ENCODE data around the gene S100Z.

S100Z gene

GRCh38 chr5:76859591-76860247, 9.9 kb downstream of the S100Z start:
- DNase-seq, result no peak
- in situ Hi-C loops (cut with HindIII; ENCODE audit: low pct_ligation_motif_present, low sequenced_read_pairs), result no loop called here
- Histone ChIP-seq H3K27ac (no peak overlapping the region), H3K27me3 (replicated peaks) (no peaks in the 10 kb centered on the region), H3K4me3 (ENCODE audit: low read depth, low read length) (no peak overlapping the region), H3K36me3 (replicated peaks) (no peaks in the 10 kb centered on the region)
- TF ChIP-seq CTCF (IDR thresholded peaks at IDR 0.05; ENCODE audit: low read depth, low read length, missing control alignments), result no peak

- no peak overlapping the region for H3K27ac ChIP-seq
- in situ Hi-C loops (cut with HindIII; ENCODE audit: low pct_ligation_motif_present, low sequenced_read_pairs), result no loop called here
- no peaks in the 10 kb centered on the region for H3K27me3 ChIP-seq (replicated peaks)
- no peak for TF ChIP-seq CTCF (IDR thresholded peaks at IDR 0.05; ENCODE audit: low read depth, low read length, missing control alignments)
- DNase-seq, result no peak
- H3K4me3 ChIP-seq (ENCODE audit: low read depth, low read length), result no peak overlapping the region
- no peaks in the 10 kb centered on the region for H3K36me3 ChIP-seq (replicated peaks)
These were observed 11.8 kb downstream of the S100Z start for GRCh38 chr5:76861612-76862011.

GRCh38 chr5:76863001-76863400, 13.2 kb downstream of the S100Z start:
- H3K36me3 ChIP-seq (replicated peaks), result no peaks in the 10 kb centered on the region
- no peak for TF ChIP-seq CTCF (IDR thresholded peaks at IDR 0.05; ENCODE audit: low read depth, low read length, missing control alignments)
- no peak overlapping the region for H3K27ac ChIP-seq
- in situ Hi-C loops (cut with HindIII; ENCODE audit: low pct_ligation_motif_present, low sequenced_read_pairs), result no loop called here
- no peak for DNase-seq
- H3K4me3 ChIP-seq (ENCODE audit: low read depth, low read length), result no peak overlapping the region
- H3K27me3 ChIP-seq (replicated peaks), result no peaks in the 10 kb centered on the region

GRCh38 chr5:76866503-76866902, 16.7 kb downstream of the S100Z start:
- Histone ChIP-seq H3K4me3 (ENCODE audit: low read depth, low read length) (no peak overlapping the region), H3K27me3 (replicated peaks) (no peaks in the 10 kb centered on the region), H3K27ac (no peak overlapping the region), H3K36me3 (replicated peaks) (no peaks in the 10 kb centered on the region)
- DNase-seq, result no peak
- in situ Hi-C loops (cut with HindIII; ENCODE audit: low pct_ligation_motif_present, low sequenced_read_pairs), result no loop called here
- no peak for TF ChIP-seq CTCF (IDR thresholded peaks at IDR 0.05; ENCODE audit: low read depth, low read length, missing control alignments)

- no peak for TF ChIP-seq CTCF (IDR thresholded peaks at IDR 0.05; ENCODE audit: low read depth, low read length, missing control alignments)
- H3K4me3 ChIP-seq (ENCODE audit: low read depth, low read length), result no peak overlapping the region
- no peak for DNase-seq
- H3K36me3 ChIP-seq (replicated peaks), result no peaks in the 10 kb centered on the region
- in situ Hi-C loops (cut with HindIII; ENCODE audit: low pct_ligation_motif_present, low sequenced_read_pairs), result no loop called here
- no peaks in the 10 kb centered on the region for H3K27me3 ChIP-seq (replicated peaks)
- H3K27ac ChIP-seq, result no peak overlapping the region
These were observed 17.2 kb downstream of the S100Z start for GRCh38 chr5:76867038-76867437.

All from brain microvascular endothelial cell (primary cell).